Activated CD4-positive, alpha-beta T cell treated with anti-CD3 and anti-CD28 coated beads, Interleukin-2, Interleukin-6, amounts not matched to agents 100 ng/mL and 50 ng/mL, durations not matched to agents 16 hours and 8 hours (primary cell): ENCODE measurements around the gene TRIM47.

ENCODE experiments used
- DNase-seq: peaks from one replicate; pipeline ENCODE4 v3.0.0-alpha.2; 2020

Gene TRIM47

DNA sequence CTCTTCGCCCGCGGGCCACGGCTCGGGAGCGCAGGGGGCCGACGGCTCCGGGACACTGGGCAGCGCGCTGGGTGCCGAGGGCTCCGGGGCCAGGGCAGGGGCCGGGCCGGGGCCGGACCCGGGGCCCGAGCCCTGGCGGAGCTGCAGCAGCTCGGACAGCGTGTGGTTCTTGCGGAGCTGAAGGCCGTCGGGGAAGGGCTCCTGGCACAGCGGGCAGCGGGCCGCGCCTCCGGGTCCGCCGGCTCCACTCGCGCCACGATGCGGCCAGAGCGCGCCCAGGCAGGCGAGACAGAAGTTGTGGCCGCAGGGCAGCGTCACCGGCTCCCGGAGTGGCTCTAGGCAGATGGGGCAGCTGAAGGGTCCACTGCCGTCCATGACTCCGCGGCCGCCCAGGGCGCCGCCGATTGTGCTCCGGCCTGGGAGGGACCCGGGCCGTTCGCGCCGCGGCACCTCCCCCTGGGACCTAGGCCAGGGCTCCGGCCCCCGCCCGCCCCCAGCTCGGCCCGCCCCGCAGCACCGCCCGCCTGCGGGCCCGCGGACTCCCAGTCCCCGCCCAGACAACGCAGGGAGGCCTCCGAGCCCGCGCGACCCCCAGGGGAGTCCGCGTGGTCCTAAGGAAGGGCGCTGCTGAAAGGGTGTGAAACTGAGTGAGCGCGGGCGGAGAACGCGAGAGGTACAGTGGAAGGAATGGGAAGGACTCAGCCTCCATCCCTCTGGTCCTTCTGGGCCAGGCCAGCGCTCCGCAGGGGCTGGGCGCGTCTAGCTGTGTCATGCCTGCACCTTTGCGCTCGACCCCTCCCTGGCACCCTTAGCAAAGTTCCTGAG lies at the start of gene TRIM47:
Gene TRIM47 (minus strand): TSS at position 408 of the 825 bp plus-strand sequence. CDS start 33 bp downstream, at position 375.
- DNase-seq: peak; percentile 55

DNA sequence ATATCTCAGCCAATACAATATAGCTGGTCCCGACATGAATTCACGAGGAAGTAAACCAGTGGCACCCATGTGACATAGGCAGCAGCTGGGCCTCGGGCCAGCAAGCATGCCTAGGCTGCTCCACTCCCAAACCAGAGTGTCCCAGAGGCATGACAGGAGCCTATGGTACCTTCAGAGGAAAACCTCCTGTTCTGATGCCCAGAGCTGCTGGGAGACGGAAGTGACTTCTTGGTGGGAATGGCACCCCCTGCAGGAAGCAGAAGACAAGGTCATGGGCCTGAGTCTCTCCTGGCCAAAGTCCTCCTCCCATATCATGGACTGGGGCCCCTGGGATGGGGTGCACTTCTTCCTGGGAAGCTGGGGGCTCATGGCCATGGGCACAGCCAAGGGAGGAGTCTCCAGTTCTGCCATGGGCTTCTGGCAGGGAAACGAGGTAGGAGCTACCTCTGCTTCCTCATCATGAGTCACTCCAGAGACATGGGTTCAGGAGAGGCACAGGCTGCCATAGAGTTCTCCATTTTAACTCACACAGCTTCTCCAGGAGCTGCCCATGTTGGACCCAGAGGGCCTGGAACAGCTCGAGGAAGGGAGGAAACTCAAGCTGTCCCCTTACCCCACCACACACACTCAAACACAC lies 49.0 kb upstream of the TRIM47 start:
- peak; percentile 16 for DNase-seq

DNA sequence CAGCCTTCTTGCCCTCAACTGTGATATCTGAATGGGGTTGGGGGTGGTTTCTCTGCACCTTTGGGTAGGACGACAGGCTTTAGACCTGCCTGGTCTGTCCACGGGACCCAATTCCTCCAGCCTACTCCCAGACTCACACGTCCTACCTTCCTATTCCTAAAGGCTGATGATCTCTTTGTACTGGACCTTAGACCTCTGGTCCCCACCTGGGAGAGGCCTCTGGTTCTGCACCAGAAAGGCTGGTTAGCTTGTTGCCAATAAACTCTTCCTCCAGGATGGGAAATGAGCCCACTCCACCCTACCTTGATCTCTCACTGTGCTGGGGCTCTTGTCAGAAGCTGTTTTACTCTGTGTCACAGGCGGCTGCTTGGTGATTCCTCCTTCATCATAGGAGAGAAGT lies 48.1 kb upstream of the TRIM47 start:
- DNase-seq: no peak

- DNase-seq: no peak
Measured at GRCh38 chr17:75925912-75926311, 47.5 kb upstream of the TRIM47 start.

- no peak for DNase-seq
Measured at GRCh38 chr17:75925103-75925502, 46.7 kb upstream of the TRIM47 start.

DNA sequence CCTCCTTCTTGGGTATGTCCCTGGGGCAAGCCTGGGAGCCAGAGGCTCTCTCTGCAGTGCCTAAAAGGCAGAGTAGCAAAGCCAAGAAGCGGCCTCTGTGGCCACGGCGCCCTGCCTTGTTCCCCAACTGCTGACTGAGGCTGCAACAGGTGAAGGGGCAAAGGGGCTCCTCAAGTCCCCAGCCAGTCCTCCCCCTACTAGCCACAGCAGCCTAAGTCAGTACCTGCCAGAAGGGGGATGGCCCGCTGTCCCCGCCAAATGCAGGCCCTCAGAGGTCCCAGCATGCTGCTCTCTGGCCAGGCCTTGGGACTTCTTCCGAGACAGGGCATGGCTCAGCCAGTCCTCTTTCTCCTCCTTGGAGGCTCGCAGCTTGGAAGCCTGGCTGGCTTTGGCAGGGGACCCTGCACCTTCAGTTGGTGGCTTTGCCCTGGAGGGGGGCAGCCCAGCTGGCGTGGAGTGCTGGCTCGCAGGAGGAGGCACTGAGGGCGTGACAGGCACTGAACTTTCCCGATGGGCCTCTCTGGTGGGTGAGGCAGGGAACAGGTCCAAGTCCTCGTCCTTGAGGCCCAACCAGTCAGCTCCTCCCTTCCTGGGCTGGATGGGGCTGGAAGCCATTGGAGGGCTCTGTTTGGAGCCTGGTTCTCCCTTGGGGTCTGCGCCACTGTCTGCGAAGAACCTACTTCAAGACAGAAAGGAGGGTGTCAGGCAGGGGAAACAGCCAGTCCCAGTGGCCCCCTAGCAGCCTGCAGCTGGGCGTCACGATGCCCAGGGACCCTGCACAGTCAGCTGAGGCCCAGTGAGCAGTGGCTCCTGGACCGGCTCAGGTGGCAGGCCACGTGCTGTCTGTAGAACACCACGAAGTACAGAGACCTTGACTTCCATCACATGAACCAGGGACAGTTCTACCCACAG lies 44.8 kb upstream of the TRIM47 start:
- DNase-seq: no peak

DNA sequence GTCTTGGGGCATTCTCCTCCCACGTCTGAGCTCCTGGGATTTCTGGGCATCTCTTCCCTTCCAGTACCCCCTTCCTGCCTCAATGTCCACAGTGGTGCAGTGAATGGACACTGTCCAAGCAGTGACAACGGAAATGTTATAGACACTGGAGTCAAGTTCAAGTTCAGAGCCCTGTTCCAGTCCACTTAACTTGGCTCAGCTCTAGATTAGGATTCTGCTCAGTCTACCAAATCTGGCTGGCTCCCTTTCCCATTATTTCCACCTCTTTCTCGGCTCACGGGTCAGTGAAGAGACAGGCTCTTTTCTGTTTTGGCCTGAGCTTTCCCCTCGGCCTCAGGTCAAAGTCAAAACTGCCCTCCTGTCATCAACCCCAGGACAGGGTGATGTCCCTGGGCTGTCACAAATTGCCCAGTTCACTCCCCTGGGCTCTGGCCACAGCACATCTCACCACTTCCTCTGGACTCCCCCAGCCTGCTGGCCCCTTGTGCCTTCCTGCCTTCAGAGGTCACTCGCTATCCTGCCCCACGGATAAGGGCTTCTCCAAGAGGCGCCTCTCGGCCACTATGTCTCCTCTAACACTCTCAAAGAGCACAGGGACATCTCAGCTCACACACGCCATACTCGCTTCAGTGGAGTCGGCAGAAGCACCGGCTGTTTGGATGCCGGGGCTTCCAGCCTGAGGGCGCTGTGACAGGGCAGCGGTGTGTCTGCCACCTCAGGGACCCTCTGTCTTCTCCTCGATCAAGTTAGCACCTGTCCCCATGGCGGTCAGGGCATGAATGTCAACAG lies 44.0 kb upstream of the TRIM47 start:
- DNase-seq: no peak

DNA sequence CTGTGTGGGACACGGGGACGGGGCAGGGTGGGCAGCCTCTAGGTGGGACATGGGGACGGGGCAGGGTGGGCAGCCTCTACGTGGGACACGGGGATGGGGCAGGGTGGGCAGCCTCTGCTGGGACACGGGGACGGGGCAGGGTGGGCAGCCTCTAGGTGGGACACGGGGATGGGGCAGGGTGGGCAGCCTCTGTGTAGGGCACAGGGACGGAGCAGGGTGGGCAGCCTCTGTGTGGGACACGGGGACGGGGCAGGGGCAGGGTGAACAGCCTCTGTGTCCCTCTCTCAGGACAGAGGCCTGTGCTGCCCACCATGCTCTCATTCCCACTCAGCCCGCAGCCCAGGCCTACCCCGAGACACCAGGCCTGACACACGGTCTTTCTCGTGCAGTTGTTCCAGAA lies 43.2 kb upstream of the TRIM47 start:
- no peak for DNase-seq

DNA sequence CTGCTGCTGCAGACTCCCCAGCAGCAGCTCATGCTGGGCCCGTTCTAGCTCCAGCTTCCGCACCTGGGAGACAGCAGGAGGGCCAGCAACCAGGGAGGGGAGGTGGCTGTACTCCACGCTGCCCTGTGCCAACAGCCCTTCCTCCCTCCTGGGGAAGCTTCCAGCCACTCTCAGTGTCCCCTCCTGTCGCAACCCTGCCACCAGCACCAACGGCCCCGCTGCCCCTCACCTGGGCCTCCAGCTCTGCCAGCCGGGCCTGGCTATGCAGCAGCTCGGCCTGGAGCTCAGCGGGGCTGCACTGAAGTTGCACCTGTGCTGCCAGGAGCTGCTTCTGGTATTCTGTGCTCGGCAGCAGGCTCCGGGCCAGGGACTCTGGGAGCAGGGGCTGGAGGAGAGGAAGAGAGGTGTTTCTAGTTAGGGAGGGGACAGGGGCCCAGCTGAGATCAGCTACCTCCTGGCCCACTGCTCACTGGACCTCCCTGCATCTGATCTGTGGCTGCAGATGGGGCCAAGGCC lies 41.7 kb upstream of the TRIM47 start:
- no peak for DNase-seq

DNA sequence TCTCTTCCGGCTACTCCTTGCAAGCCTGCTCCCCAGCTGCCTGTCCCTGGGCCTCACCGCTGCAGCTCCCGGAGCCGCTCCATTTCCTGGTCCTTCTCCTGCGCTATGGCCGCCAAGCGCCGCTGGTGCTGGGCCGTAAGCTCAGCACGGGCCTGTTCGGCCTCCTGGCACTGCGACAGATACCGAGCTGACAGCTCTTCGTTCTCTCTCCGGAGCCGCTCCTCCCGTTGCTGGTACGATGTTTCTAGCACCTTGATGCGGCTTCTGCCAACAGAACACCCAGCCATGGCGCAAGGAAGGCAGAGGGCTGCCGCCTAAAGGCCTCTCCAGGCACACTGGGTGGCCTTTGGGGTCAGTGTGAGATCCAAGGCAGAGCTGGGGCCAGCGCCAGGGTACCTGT lies 41.2 kb upstream of the TRIM47 start:
- DNase-seq: no peak

DNA sequence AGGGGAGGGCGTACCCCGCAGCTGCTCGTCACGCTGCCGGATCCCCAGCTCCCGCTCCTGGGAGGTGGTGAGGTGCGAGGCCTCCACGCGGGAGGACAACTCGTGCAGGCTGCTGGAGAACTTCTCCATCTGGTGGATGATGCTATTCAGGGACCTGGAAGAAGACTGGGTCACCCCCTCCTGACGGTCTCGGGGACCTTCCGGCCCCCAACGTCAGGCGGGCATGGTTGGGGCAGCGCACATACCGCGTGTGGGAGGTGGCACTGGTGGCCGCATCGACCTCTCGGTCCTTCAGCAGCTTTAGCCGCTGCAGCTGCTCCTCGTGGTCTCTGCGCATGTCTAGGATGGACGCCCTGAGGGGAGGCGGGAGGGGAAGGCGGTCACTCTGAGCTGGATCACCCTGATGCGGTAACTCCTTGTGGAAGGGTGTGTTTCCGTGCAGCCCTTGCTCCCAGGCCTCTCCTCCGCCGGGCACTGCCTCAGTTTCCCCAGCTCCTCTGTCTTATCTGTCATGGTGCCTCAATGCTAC lies 39.6 kb upstream of the TRIM47 start:
- no peak for DNase-seq

- no peak for DNase-seq
Measured at GRCh38 chr17:75917141-75917916, 38.9 kb upstream of the TRIM47 start.

GRCh38 chr17:75915268-75915667 lies 36.9 kb upstream of the TRIM47 start:
- no peak for DNase-seq

- no peak for DNase-seq
Measured at GRCh38 chr17:75914643-75915267, 36.4 kb upstream of the TRIM47 start.

DNA sequence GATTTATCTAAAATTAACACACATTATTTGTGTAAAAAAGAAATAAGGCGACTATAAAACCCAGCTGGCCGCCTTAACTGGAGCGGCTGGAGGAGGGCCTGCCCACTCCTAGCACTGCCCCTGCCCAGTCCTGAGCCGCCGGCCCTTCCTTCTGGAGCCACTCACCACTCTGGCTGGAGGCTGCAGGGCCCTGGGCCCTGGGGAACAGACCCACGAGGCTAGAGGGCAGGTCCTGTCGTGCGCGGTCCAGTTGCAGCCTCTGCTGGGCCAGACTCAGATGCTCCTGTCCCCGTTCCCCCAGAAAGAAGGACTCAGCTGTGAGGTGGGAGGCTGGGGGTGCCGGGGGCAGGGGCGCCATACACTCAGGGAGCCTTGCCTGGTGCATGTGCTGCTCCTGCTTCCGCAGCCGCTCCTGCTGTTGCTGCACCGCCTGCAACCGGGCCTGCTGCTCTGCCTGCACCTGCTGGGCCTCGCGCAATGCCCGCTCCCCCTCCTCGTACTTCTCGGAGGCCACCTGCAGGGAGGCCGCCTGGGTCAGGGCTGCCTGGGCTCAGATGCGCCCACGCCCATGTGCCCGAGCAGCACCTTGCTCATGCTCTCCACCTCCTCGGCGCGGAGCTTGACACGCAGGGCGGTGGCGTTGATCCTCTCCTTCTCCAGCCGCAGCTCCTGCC lies 35.3 kb upstream of the TRIM47 start:
- no peak for DNase-seq

DNA sequence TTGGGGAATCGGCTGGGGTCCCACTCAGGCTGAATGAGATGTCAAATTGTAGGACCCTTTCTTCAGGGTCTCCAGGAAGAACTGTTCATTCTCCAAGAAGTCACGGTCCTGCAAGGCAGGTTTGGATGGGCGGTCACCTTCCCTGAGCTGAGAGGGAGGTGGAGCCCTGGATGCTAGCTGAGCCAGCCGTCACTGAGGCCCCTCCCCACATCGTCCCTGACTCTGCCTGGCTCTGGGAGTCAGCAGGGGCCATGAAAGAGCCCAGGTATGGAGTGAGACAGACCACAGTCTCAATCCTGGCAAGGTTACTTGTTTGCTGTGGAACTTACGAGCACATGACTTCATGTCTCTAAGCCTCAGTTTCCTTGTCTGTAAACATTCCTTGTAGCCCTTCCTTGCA lies 32.3 kb upstream of the TRIM47 start:
- no peak for DNase-seq

DNA sequence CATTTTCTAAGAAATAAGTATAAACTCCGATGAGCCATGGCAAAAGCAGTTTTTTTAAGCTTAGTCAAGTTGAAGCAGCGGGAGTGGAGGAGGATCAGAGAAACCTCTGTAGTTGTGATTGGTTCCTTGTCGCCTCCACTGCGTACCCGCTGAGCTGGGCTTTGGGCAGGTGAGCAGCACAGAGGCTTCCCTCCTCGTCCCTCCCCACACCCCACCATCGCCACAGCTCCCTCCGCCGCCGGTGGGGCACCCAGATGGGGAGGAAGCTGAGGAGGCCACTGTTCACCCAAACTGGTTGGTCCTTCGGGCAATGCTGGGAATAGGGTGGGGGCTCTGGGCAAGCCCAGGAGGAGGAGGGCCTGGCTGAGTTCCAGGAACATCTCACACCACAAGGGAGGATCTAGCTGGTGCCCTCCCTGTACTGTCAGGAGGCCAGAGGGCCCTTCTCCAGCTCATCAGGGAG lies 31.5 kb upstream of the TRIM47 start:
- DNase-seq: no peak

DNA sequence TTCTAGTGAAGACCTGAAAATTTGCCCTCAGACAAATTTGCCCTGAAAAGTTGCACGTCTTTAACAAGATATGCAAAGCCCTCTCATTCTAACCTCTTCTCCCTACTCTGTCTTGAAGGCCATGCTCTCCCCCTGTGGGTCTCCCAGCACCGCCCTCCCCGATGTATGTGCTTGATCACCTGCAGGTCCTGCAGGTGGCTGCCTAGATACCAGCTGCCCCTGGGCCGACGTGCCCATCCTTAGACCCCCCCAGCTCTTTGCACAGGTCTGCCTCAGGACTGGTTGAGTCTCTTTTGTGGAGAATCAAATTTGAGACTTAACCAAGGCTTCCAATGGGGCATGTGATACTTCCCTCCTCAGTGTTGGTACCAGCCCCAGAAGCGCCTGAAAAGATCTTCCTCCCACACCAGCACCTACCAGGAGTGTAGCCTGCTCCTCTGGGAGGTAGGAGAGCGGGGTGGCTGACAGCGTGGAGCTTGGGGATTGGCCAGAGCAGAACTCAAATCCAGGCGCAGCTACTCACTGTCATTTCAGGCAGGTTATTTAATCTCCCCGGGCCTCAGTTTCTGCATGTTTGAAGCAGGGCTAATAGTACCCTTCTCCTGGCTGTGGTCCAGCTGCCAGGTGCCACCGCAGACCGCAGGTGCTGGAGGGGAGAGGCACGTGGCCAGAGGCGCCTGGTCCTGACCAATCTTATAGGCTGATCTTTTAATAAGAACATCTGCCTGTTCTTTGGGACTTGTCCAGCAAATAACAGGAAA lies 30.9 kb upstream of the TRIM47 start:
- DNase-seq: no peak

DNA sequence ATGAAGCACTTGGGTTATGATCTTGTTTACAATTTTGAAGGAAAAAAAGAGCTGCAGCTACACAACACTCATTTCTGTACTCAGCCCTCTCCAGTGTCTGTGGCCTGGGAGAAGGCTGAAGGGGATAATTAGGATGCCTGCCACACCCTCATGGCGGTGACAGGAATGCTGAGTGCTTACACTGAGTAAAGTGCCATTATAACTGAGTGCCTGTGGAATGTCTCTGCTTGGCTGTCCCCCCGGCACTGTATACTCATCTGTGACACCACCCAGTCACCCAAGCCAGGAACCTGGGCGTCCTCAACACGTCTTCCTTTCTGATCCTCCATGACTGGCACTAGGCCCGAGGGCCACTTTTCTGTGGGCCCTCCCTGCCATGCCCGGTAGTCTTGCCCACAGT lies 29.8 kb upstream of the TRIM47 start:
- no peak for DNase-seq
